CD4-positive, alpha-beta T cell treated with Interleukin-15 for 4 hours (primary cell): ENCODE results near the gene CABLES1.

Source experiments
- DNase-seq: peaks from one replicate; pipeline ENCODE4 v3.0.0-alpha.2; 2020; ENCODE audit warnings: low spot score

The CABLES1 gene

DNA sequence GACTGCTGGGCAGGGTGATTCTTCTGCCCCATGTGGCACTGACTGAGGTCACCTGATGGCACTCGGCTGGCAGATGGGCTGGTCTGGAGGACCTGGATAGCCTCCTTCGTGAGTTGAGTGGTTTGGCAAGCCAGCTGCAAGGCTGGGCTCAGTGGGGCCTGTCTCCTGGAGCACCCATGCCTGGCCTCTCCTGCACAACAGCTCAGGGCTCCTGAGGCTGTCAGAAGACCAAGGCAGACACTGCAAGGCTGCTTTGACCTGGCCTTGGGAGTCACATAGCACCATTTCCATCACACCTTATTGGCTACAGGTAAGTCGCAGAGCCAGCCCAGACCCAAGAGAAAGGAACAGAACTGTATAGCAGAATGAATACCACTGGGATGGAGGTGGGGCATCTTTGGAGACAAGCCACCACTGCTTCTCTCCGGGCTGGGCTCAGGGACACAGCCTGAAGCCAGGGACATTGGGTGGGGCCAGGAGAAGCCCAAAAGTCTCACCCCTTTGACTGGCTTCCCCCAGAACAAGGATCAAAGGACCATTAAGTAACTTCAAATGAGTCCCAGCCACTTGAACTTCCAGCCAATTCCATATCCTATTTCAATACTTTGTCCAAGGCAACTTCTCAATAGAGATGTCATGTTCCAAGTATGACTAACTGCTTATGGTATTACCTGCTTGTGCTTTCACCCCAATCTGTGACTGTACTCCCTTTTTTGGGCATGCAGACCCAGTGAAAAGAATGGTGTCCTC, 156.3 kb downstream of the CABLES1 start:
- no peak for DNase-seq

DNA sequence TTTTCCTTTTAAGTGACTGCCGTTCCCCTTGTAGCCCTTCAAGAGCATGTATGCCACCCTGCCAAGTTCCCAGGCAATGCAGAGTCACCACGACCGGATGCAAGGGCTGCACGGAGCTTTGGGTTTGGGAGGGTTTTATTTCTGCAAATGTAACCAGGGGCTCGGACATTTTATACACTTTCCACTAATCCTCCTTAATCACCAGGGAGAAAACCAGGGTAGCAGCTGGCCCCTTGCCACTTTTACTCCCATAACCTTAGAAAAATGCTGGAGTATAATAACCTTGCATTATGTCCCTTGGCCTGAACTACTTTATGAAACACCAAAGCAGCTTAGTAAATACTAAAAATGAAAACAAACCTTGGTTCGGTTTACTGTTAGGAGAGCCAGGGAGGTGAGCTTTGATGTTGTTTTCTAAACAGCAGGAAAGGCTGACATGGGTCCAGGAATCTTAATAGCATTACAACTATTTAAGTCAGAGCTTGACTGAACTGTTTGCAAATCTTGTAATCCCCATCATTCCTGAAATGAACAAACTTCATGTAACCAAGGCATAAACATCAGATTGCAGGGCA, 165.0 kb downstream of the CABLES1 start:
- no peak for DNase-seq

DNA sequence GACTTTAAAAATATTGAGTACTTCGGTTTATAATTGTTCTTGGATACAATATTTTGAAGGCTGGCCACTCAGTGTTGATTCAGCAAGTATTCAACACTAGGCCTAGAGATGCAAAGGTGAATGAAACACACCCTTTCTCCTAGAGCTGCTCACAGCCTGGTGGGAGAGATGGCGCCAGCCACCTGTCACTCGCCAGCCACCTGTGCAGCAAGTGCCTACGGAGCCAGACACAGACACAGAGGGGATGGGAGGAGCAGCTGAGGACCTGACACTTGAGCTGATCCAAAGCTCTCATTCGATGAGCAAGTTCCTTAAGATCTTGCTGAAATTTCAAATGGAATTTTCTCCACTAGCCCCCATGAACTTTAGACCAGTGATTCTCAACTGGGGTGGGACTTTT, 166.7 kb downstream of the CABLES1 start:
- DNase-seq = no peak

DNA sequence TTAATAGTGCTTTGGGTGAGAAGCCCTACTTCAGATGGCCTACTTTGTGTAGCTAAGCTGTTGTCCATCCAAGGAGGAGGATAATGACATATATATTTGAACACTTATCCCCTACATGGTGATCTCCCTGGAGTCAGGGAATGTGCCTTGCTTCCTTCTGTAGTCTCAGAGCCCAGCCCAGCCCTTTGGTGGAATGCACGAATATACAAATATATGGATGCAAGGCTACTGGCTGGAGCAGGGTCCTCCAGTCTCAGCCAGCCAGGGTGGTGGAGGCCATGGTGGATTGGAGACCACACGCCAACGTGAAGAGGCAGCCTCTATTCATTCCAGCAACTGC, 167.2 kb downstream of the CABLES1 start:
- DNase-seq = no peak

DNA sequence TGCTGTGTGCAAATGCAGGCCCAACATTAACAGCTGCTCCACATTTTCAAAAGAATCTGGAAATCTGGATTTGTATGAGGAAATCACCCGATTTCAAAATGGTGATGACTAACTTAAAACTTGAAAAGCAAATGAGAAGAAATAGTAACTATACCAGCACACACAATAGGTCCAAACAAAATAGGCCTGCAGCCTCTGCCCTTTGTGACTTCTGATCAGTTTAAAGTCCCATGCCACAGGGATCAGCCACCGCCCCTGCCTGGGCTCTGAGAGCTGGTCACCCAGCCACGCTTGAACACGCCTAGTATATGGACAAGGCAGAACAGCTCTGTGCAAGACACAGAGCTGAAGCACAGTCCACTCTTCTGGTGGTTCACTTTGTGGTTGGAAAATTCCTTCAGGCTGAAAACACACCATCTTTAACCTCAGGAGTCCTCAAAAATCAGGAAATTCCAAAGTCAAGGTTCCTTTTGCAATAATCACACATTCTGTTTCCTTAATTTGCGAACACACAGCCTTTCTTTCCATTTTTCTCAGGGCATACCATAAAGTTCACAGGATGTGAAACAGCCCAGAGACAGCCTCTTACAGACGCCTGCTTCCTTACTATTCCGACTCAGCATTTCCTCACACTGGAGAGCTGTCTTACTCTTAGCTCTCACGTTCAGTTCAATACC, 167.7 kb downstream of the CABLES1 start:
- no peak for DNase-seq

DNA sequence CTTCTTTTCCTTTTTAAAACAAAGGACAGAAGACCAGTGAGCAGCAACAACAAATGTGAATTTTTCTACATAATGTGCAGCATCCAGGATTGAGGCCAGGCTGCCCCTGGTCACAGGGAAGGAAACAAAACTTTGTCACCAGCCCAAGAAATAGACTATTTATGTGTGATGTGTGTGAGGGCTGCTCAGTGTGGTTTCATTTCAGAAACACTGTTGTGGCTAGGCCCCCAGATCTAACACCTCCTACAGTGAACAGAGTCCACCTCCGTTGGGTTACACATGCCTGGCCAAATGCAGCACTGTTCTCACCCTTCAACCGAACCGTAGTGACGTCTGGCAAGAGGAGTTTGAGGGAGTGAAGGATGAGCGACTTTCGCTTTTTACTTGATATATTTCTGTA, 171.5 kb downstream of the CABLES1 start:
- peak; percentile 6 for DNase-seq

DNA sequence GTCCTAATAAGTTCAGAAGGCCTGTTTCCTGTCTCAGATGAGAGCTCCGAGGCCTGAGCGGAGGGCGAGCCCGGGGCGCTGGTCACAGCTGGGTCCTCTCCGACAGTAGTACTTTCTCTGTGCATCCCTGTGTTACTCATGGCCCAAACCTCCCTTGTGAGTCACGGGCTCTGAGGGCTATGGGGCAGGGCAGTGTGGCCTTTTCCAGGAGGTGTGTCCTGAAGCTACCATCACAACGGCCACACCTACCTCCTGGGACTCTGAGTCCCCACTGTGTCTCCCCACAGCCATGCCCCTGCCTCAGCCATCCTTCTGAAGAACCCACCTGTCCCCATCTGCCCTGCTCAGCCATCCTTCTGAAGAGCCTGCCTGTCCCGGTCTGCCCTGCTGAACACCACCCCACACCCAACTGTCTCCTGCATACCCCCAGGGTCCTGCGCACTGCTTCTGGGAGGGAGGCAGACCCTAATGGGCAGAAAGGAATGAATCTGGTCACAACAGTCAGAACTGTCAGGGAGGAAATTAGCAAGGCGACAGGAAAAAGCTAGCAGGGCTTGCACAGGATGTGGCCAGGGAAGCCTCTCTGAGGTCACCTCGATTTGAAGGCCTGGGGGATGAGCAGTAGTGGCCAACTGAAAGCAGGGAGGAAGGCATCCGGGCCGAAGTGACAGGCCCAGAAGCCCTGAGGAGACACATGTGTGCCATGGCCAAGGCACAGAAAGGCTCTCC, 172.4 kb downstream of the CABLES1 start:
- no peak for DNase-seq
